CD4-positive, CD25-positive, alpha-beta regulatory T cell (primary cell): ENCODE results near the gene HEG1. TPM values are rescaled to one million over a fixed set of nuclear protein-coding genes. Genes with fewer than 3 reads are reported as not detected.

Source experiments
- ATAC-seq, 2 donors: fragments of 150-1000 bp; cut with Tn5 transposase; one replicate each; pipeline ENCODE4 v1.10.0; 2021; ENCODE audit warnings: low read depth in 2 of 2, moderate number of reproducible peaks in 2 of 2, moderate library complexity in 1 of 2
- DNase-seq, 3 donors: peaks; one replicate each; pipeline versions ENCODE4 v3.0.0 to v3.0.0-alpha.2; 2012 to 2022; ENCODE audit warnings: mixed read lengths in 1 of 3
- H3K27ac ChIP-seq: one replicate; pipeline ENCODE4 v1.7.0; 2013; ENCODE audit warnings: mild to moderate bottlenecking, low read length; ENCODE audit not compliant: insufficient read depth, poor library complexity, severe bottlenecking
- H3K27me3 ChIP-seq: one replicate; pipeline ENCODE4 v1.7.0; 2013; ENCODE audit warnings: low read length; ENCODE audit not compliant: control insufficient read depth, insufficient read depth
- H3K36me3 ChIP-seq: one replicate; pipeline ENCODE4 v1.7.0; 2013; ENCODE audit warnings: mild to moderate bottlenecking, low read length, moderate library complexity; ENCODE audit not compliant: control insufficient read depth, insufficient read depth
- H3K4me1 ChIP-seq: 2 replicates; pipeline ENCODE4 v1.7.0; 2013; ENCODE audit warnings: mild to moderate bottlenecking, low read length; ENCODE audit not compliant: insufficient read depth, control insufficient read depth, poor library complexity, severe bottlenecking
- H3K4me3 ChIP-seq: one replicate; pipeline ENCODE4 v1.7.0; 2013; ENCODE audit warnings: low read depth, mild to moderate bottlenecking, low read length, moderate library complexity
- H3K9me3 ChIP-seq, 2 experiments: 1 replicate in 1 of 2; 2 replicates in 1 of 2; pipeline ENCODE4 v1.7.0; 2013; ENCODE audit warnings: low read length in 2 of 2, mild to moderate bottlenecking in 1 of 2, moderate library complexity in 1 of 2; ENCODE audit not compliant: control insufficient read depth in 2 of 2
- H3K27ac Mint-ChIP-seq, 3 donors: one replicate each; pipeline ENCODE4 v1.8.0; 2020 to 2022; ENCODE audit warnings: mild to moderate bottlenecking in 3 of 3, mixed read lengths in 3 of 3, moderate library complexity in 2 of 3
- H3K27me3 Mint-ChIP-seq: one replicate; pipeline ENCODE4 v1.8.0; 2022; ENCODE audit warnings: mild to moderate bottlenecking, mixed read lengths
- H3K36me3 Mint-ChIP-seq: one replicate; pipeline ENCODE4 v1.8.0; 2020; ENCODE audit warnings: mixed read lengths
- H3K4me1 Mint-ChIP-seq, 4 donors: one replicate each; pipeline ENCODE4 v1.8.0; 2020 to 2022; ENCODE audit warnings: mixed read lengths in 4 of 4, mild to moderate bottlenecking in 1 of 4
- H3K4me3 Mint-ChIP-seq, 4 donors: one replicate each; pipeline ENCODE4 v1.8.0; 2020 to 2022; ENCODE audit warnings: mild to moderate bottlenecking in 4 of 4, mixed read lengths in 4 of 4, moderate library complexity in 3 of 4
- H3K9me3 Mint-ChIP-seq, 7 donors: one replicate each; pipeline ENCODE4 v1.8.0; 2020 to 2022; ENCODE audit warnings: mixed read lengths in 7 of 7, mild to moderate bottlenecking in 3 of 7, moderate library complexity in 2 of 7
- polyA plus RNA-seq, 4 donors: library from polyadenylated mRNA; unstranded; fragments of 300-500 nt; fragmentation: Illumina TruSeq; gene quantifications; one replicate each; pipeline ENCODE4 v1.2.3, GENCODE V29; 2021
- total RNA-seq: library from RNA; stranded (reverse); gene quantifications from one replicate; pipeline ENCODE4 v1.2.3, GENCODE V29; 2022

The HEG1 gene
- total and polyA plus RNA-seq, 5 donors from 2014 or later: 0.95 to 24.8 (median 2.3) TPM

- Mint-ChIP-seq H3K27ac (no peak overlapping the region), H3K9me3 (no peaks in the 10 kb centered on the region), H3K4me3 (no peak overlapping the region), H3K27me3 (peaks cover 16% of the 10 kb centered on the region), H3K36me3 (no peaks in the 10 kb centered on the region), H3K4me1 (no peaks in the 10 kb centered on the region)
- Histone ChIP-seq H3K4me1 (no peaks in the 10 kb centered on the region), H3K27ac (no peak overlapping the region), H3K27me3 (peaks cover 3% of the 10 kb centered on the region), H3K4me3 (no peak overlapping the region), H3K36me3 (no peaks in the 10 kb centered on the region), H3K9me3 (no peaks in the 10 kb centered on the region)
- DNase-seq (no peak), ATAC-seq (no peak)
These were observed 22.1 kb upstream of the HEG1 start for GRCh38 chr3:125077864-125078263.

- no peak overlapping the region for H3K4me3 Mint-ChIP-seq
- no peak overlapping the region for H3K4me3 ChIP-seq
- no peaks in the 10 kb centered on the region for H3K36me3 Mint-ChIP-seq
- H3K4me1 ChIP-seq: no peaks in the 10 kb centered on the region
- no peaks in the 10 kb centered on the region for H3K36me3 ChIP-seq
- DNase-seq (no peak), ATAC-seq (no peak)
- H3K27me3 ChIP-seq: peaks cover 3% of the 10 kb centered on the region
- no peak overlapping the region for H3K27ac Mint-ChIP-seq
- H3K27ac ChIP-seq: no peak overlapping the region
- H3K9me3 ChIP-seq: no peaks in the 10 kb centered on the region
- H3K4me1 Mint-ChIP-seq: no peaks in the 10 kb centered on the region
- H3K27me3 Mint-ChIP-seq: peaks cover 12% of the 10 kb centered on the region
- H3K9me3 Mint-ChIP-seq: no peaks in the 10 kb centered on the region
These were observed 20.7 kb upstream of the HEG1 start for GRCh38 chr3:125076464-125076863.

GRCh38 chr3:125075738-125076137 is 19.9 kb upstream of the HEG1 start:
- no peaks in the 10 kb centered on the region for H3K9me3 Mint-ChIP-seq
- no peak overlapping the region for H3K4me3 ChIP-seq
- no peaks in the 10 kb centered on the region for H3K4me1 ChIP-seq
- H3K36me3 Mint-ChIP-seq: no peaks in the 10 kb centered on the region
- H3K36me3 ChIP-seq: no peaks in the 10 kb centered on the region
- peak overlapping the region in 1 of 3 donors; percentile 44 for H3K27ac Mint-ChIP-seq
- H3K9me3 ChIP-seq: no peaks in the 10 kb centered on the region
- ATAC-seq: no peak
- DNase-seq: no peak
- no peak overlapping the region for H3K4me3 Mint-ChIP-seq
- H3K27me3 Mint-ChIP-seq: peaks cover 10% of the 10 kb centered on the region
- no peaks in the 10 kb centered on the region for H3K4me1 Mint-ChIP-seq
- no peak overlapping the region for H3K27ac ChIP-seq
- peaks cover 3% of the 10 kb centered on the region for H3K27me3 ChIP-seq

GRCh38 chr3:125073390-125073905 is 17.7 kb upstream of the HEG1 start:
- Mint-ChIP-seq H3K4me1 (peaks cover 0 to 12% (median 3%) of the 10 kb centered on the region in 4 donors), H3K36me3 (no peaks in the 10 kb centered on the region), H3K4me3 (no peak overlapping the region), H3K27ac (peak overlapping the region in 1 of 3 donors; percentile 26), H3K9me3 (peaks cover 0 to 1% (median 0%) of the 10 kb centered on the region in 7 donors), H3K27me3 (peaks cover 8% of the 10 kb centered on the region)
- Histone ChIP-seq H3K4me3 (no peak overlapping the region), H3K27ac (no peak overlapping the region), H3K9me3 (no peaks in the 10 kb centered on the region), H3K4me1 (no peaks in the 10 kb centered on the region), H3K27me3 (peaks cover 3% of the 10 kb centered on the region), H3K36me3 (no peaks in the 10 kb centered on the region)
- DNase-seq: no peak
- no peak for ATAC-seq

- Histone ChIP-seq H3K9me3 (no peaks in the 10 kb centered on the region), H3K36me3 (no peaks in the 10 kb centered on the region), H3K4me3 (no peak overlapping the region), H3K27me3 (peaks cover 3% of the 10 kb centered on the region), H3K4me1 (no peaks in the 10 kb centered on the region), H3K27ac (no peak overlapping the region)
- Mint-ChIP-seq H3K27ac (peak overlapping the region in 1 of 3 donors; percentile 26), H3K27me3 (peaks cover 4% of the 10 kb centered on the region), H3K4me1 (peaks cover 0 to 12% (median 3%) of the 10 kb centered on the region in 4 donors), H3K9me3 (peaks cover 0 to 1% (median 0%) of the 10 kb centered on the region in 7 donors), H3K36me3 (no peaks in the 10 kb centered on the region), H3K4me3 (no peak overlapping the region)
- DNase-seq (no peak), ATAC-seq (no peak)
These were observed 17.1 kb upstream of the HEG1 start for GRCh38 chr3:125072749-125073389.

GRCh38 chr3:125072301-125072700 is 16.5 kb upstream of the HEG1 start:
- Histone ChIP-seq H3K36me3 (no peaks in the 10 kb centered on the region), H3K4me3 (no peak overlapping the region), H3K27me3 (peaks cover 3% of the 10 kb centered on the region), H3K9me3 (no peaks in the 10 kb centered on the region), H3K27ac (no peak overlapping the region), H3K4me1 (no peaks in the 10 kb centered on the region)
- ATAC-seq (no peak), DNase-seq (no peak)
- Mint-ChIP-seq H3K9me3 (peaks cover 0 to 5% (median 0%) of the 10 kb centered on the region in 7 donors), H3K4me3 (no peak overlapping the region), H3K27me3 (peaks cover 4% of the 10 kb centered on the region), H3K4me1 (peaks cover 0 to 12% (median 3%) of the 10 kb centered on the region in 4 donors), H3K27ac (no peak overlapping the region), H3K36me3 (no peaks in the 10 kb centered on the region)

GRCh38 chr3:125069968-125070745 is 14.4 kb upstream of the HEG1 start:
- Histone ChIP-seq H3K4me3 (no peak overlapping the region), H3K27ac (no peak overlapping the region), H3K27me3 (no peaks in the 10 kb centered on the region), H3K36me3 (no peaks in the 10 kb centered on the region), H3K4me1 (no peaks in the 10 kb centered on the region), H3K9me3 (no peaks in the 10 kb centered on the region)
- H3K36me3 Mint-ChIP-seq: no peaks in the 10 kb centered on the region
- H3K4me3 Mint-ChIP-seq: no peak overlapping the region
- H3K4me1 Mint-ChIP-seq: peaks cover 0 to 12% (median 3%) of the 10 kb centered on the region in 4 donors
- ATAC-seq (no peak), DNase-seq (no peak)
- peak overlapping the region in 1 of 3 donors; percentile 35 for H3K27ac Mint-ChIP-seq
- H3K27me3 Mint-ChIP-seq: peaks cover 10% of the 10 kb centered on the region
- peaks cover 0 to 5% (median 0%) of the 10 kb centered on the region in 7 donors for H3K9me3 Mint-ChIP-seq
